Endothelial cell of umbilical vein (primary cell): Measurements from ENCODE around the gene INTS6. TPM values are rescaled to one million over a fixed set of nuclear protein-coding genes. Genes with fewer than 3 reads are reported as not detected.

Experiments
- BruUV-seq: library from RNA; stranded (reverse); fragments of 400-500 nt; replicated peaks from 2 replicates; lab custom pipeline; 2021; lab: Mats Ljungman, UMichigan
- CTCF ChIA-PET: fragments of 300-600, 350-600 bp; sonication (Branson Sonifier 250); formaldehyde crosslinking; loops from one replicate; lab custom pipeline; 2021; ENCODE audit warnings: antibody characterized with exemption, inconsistent platforms; lab: Charles Lee
- POLR2A ChIA-PET: fragments of 300-600, 350-600 bp; sonication (Branson Sonifier 250); formaldehyde crosslinking; loops from one replicate; lab custom pipeline; 2021; ENCODE audit warnings: antibody characterized with exemption, inconsistent platforms; lab: Charles Lee
- DNase-seq: peaks from one replicate; pipeline ENCODE4 v3.0.0-alpha.2; 2011; ENCODE audit warnings: low read depth, low spot score
- FAIRE-seq: peaks from 2 replicates; lab custom pipeline; 2011; peaks lifted over from hg19 to GRCh38; lab: Jason Lieb, UNC
- H2AFZ ChIP-seq: 2 replicates; pipeline ENCODE4 v1.6.0; 2012; ENCODE audit warnings: low read depth, low read length, control low read depth, inconsistent platforms
- H3K27ac ChIP-seq: 2 replicates; pipeline ENCODE4 v1.5.1; 2011; ENCODE audit warnings: low read depth, mild to moderate bottlenecking, control low read depth, low read length, moderate library complexity; ENCODE audit not compliant: insufficient read depth
- H3K27me3 ChIP-seq, 2 experiments: 2 replicates each; pipeline versions ENCODE4 v1.6.0 to v1.6.1; 2011; ENCODE audit warnings: low read length in 2 of 2, mixed read lengths in 1 of 2; ENCODE audit not compliant: control insufficient read depth in 2 of 2, insufficient read depth in 2 of 2
- H3K36me3 ChIP-seq, 2 experiments: 2 replicates in 1 of 2; 3 replicates in 1 of 2; pipeline ENCODE4 v1.5.1; 2011; ENCODE audit warnings: low read length in 2 of 2, mild to moderate bottlenecking in 1 of 2, moderate library complexity in 1 of 2; ENCODE audit not compliant: control insufficient read depth in 2 of 2, insufficient read depth in 2 of 2; ENCODE audit errors: extremely low read depth in 1 of 2
- H3K4me1 ChIP-seq: 3 replicates; pipeline ENCODE4 v1.5.1; 2011; ENCODE audit warnings: mild to moderate bottlenecking, low read length; ENCODE audit not compliant: control insufficient read depth, insufficient read depth; ENCODE audit errors: extremely low read depth
- H3K4me2 ChIP-seq: 2 replicates; pipeline ENCODE4 v1.6.1; 2011; ENCODE audit warnings: low read length, control low read depth, mixed read lengths; ENCODE audit not compliant: insufficient read depth
- H3K4me3 ChIP-seq, 3 experiments: fragments of 200-600 bp in 1 of 3; sonication (generic), shearing (Covaris generic) in 1 of 3; replicated peaks in 1 of 3; 2 replicates each; pipeline ENCODE4 v1.5.1; 2011 to 2016; ENCODE audit warnings: control low read depth in 3 of 3, low read length in 3 of 3, mild to moderate bottlenecking in 2 of 3, inconsistent platforms in 1 of 3, low read depth in 1 of 3, moderate library complexity in 1 of 3; ENCODE audit not compliant: insufficient read depth in 1 of 3
- H3K79me2 ChIP-seq: 2 replicates; pipeline ENCODE4 v1.6.0; 2012; ENCODE audit warnings: low read length, inconsistent platforms; ENCODE audit not compliant: control insufficient read depth, insufficient read depth
- H3K9ac ChIP-seq: replicated peaks from 2 replicates; pipeline ENCODE3; 2011; ENCODE audit warnings: low read length, control low read depth; ENCODE audit not compliant: insufficient read depth; ENCODE audit errors: extremely low read depth
- H3K9me1 ChIP-seq: replicated peaks from 3 replicates; pipeline ENCODE4 v1.6.0; 2011; ENCODE audit warnings: mild to moderate bottlenecking, low read length; ENCODE audit not compliant: control insufficient read depth, insufficient read depth; ENCODE audit errors: extremely low read depth
- H3K9me3 ChIP-seq: replicated peaks from 2 replicates; pipeline ENCODE4 v1.5.1; 2012; ENCODE audit warnings: low read length, inconsistent platforms; ENCODE audit not compliant: control insufficient read depth, insufficient read depth
- H4K20me1 ChIP-seq: replicated peaks from 2 replicates; pipeline ENCODE3; 2011; ENCODE audit warnings: mild to moderate bottlenecking, low read length; ENCODE audit not compliant: control insufficient read depth, insufficient read depth; ENCODE audit errors: extremely low read depth
- EZH2 ChIP-seq: IDR thresholded peaks from 2 replicates; pipeline ENCODE4 v1.6.1; 2012; ENCODE audit warnings: borderline replicate concordance, low read depth, mild to moderate bottlenecking, moderate library complexity, low read length, inconsistent platforms; ENCODE audit not compliant: severe bottlenecking
- FOS ChIP-seq: IDR thresholded peaks from 2 replicates; pipeline ENCODE4 v1.6.1; 2011; ENCODE audit warnings: mild to moderate bottlenecking, low read length, moderate library complexity, borderline replicate concordance; ENCODE audit not compliant: insufficient read depth
- GATA2 ChIP-seq: IDR thresholded peaks from 2 replicates; pipeline ENCODE4 v1.7.0; 2011; ENCODE audit warnings: low read depth, mild to moderate bottlenecking, moderate library complexity, mixed read lengths, low read length; ENCODE audit not compliant: insufficient read length, insufficient read depth
- JUN ChIP-seq: IDR thresholded peaks from 2 replicates; pipeline ENCODE4 v1.6.1; 2011; ENCODE audit warnings: borderline replicate concordance, low read depth; ENCODE audit not compliant: insufficient read length, insufficient read depth
- MYC ChIP-seq: IDR thresholded peaks from one replicate; pipeline ENCODE4 v1.6.1; 2011; ENCODE audit warnings: mild to moderate bottlenecking, low read depth, low read length
- POLR2A ChIP-seq: IDR thresholded peaks from 2 replicates; pipeline ENCODE4 v1.6.1; 2012; ENCODE audit warnings: low read depth, mild to moderate bottlenecking, control low read depth, low read length
- POLR2AphosphoS5 ChIP-seq: IDR thresholded peaks from 2 replicates; pipeline ENCODE4 v1.6.1; 2012; ENCODE audit warnings: low read depth, mild to moderate bottlenecking, control low read depth, low read length, moderate library complexity; ENCODE audit not compliant: insufficient read depth
- dilution Hi-C: fragments of 300-500 bp; cut with MboI; formaldehyde crosslinking; loops from one replicate; pipeline ENCODE4 v1.15.0; 2019; ENCODE audit warnings: low sequenced_read_pairs; ENCODE audit not compliant: extremely low pct_ligation_motif_present
- intact Hi-C: fragments of 100-400 bp; cut with micrococcal nuclease; formaldehyde crosslinking; loops from one replicate; pipeline ENCODE4 v1.10.0; 2022
- polyA plus RNA-seq, 4 experiments: library from polyadenylated mRNA; depleted of rRNA in 3 of 4; stranded (reverse) in 3 of 4; unstranded in 1 of 4; fragments of >200 nt; gene quantifications; 2 replicates each; pipeline versions ENCODE4 v1.2.1 to v1.2.3, GENCODE V29; 2011 to 2012; ENCODE audit warnings: missing spikeins in 1 of 4
- total RNA-seq: library from RNA; stranded (reverse); gene quantifications from 2 replicates; pipeline ENCODE4 v1.2.3, GENCODE V29; 2021
- TF ChIP-seq, protein P1 (sequence below): IDR thresholded peaks from 2 replicates; pipeline ENCODE4 v1.6.1; 2011; ENCODE audit not compliant: insufficient read depth, insufficient read length
- TF ChIP-seq, protein P2 (sequence below), 2 donors: IDR thresholded peaks; 1 replicate in 1 of 2; 2 replicates in 1 of 2; pipeline ENCODE4 v1.5.1; 2011; ENCODE audit warnings: low read length in 2 of 2, mild to moderate bottlenecking in 2 of 2, moderate library complexity in 2 of 2, control low read depth in 1 of 2, inconsistent platforms in 1 of 2, low read depth in 1 of 2; ENCODE audit not compliant: insufficient read depth in 1 of 2; ENCODE audit errors: extremely low read depth in 1 of 2

The INTS6 gene
- total and polyA plus RNA-seq, 2 donors (not counting 3 experiments of a cell fraction or from before 2014, with no cell fraction given): 9.5 to 45.4 TPM

DNA sequence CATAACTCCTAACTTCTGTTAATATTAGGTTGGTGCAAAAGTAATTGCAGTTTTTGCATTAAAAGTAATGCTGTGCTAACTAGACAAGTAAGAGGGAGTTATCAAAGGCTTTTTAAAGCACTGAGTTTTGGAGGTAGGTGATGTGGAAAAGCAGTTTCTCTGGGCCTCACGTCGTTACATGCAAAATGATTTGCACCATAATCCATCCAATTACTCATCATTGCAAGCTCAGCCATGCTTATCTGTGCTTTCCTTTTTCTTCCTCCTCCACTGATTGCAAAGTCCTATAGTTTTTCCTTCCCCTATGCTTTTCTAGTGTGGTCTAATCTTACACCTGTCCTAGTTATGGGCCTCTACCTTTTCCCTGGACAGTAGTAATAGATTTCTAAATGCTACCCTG, 35.4 kb upstream of the INTS6 start:
- no peaks in the 10 kb centered on the region for H3K9me3 ChIP-seq

More for the DNA sequence above, 35.4 kb upstream of the INTS6 start:
- H3K27me3 ChIP-seq: peaks cover 2 to 6% of the 10 kb centered on the region in 2 experiments
- no peak overlapping the region for H3K27ac ChIP-seq
- H3K4me1 ChIP-seq: no peaks in the 10 kb centered on the region
- no peak overlapping the region for H2AFZ ChIP-seq
- no peak overlapping the region for H3K9ac ChIP-seq
- DNase-seq (no peak), FAIRE-seq (no peak)
- TF ChIP-seq FOS: no peak
- no peak for TF ChIP-seq EZH2
- TF ChIP-seq POLR2A: no peak
- TF ChIP-seq POLR2AphosphoS5: no peak
- TF ChIP-seq, protein P1, sequence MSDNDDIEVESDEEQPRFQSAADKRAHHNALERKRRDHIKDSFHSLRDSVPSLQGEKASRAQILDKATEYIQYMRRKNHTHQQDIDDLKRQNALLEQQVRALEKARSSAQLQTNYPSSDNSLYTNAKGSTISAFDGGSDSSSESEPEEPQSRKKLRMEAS: no peak
- TF ChIP-seq, protein P2, sequence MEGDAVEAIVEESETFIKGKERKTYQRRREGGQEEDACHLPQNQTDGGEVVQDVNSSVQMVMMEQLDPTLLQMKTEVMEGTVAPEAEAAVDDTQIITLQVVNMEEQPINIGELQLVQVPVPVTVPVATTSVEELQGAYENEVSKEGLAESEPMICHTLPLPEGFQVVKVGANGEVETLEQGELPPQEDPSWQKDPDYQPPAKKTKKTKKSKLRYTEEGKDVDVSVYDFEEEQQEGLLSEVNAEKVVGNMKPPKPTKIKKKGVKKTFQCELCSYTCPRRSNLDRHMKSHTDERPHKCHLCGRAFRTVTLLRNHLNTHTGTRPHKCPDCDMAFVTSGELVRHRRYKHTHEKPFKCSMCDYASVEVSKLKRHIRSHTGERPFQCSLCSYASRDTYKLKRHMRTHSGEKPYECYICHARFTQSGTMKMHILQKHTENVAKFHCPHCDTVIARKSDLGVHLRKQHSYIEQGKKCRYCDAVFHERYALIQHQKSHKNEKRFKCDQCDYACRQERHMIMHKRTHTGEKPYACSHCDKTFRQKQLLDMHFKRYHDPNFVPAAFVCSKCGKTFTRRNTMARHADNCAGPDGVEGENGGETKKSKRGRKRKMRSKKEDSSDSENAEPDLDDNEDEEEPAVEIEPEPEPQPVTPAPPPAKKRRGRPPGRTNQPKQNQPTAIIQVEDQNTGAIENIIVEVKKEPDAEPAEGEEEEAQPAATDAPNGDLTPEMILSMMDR (IDR thresholded peaks at IDR 0.05; ENCODE audit: extremely low read depth in 1 of 2, insufficient read depth in 1 of 2, low read depth in 1 of 2, low read length in 2 of 2): no peak
- no peak for TF ChIP-seq MYC
- TF ChIP-seq GATA2: no peak
- TF ChIP-seq JUN: no peak
- POLR2A ChIA-PET: no interaction called here
- dilution Hi-C loops (no loop called here), intact Hi-C loops (no loop called here)
- H3K36me3 ChIP-seq: no peaks in the 10 kb centered on the region
- no peak overlapping the region for H3K4me2 ChIP-seq
- CTCF ChIA-PET: interaction anchor here (0.6 to 1.0 kb wide), 2 partner anchors 11 to 26 kb away, joined by 3 to 8 read pairs; no protein-coding TSS in a partner anchor
- H4K20me1 ChIP-seq: no peaks in the 10 kb centered on the region
- H3K79me2 ChIP-seq: no peaks in the 10 kb centered on the region
- H3K9me1 ChIP-seq: no peaks in the 10 kb centered on the region
- H3K4me3 ChIP-seq: no peak overlapping the region
- BruUV-seq: no TSS peak
